Panc1 (cell line): ENCODE data around the gene NOX4. TPM values are rescaled to one million over a fixed set of nuclear protein-coding genes. Genes with fewer than 3 reads are reported as not detected.

Experiments
- ATAC-seq: fragments of 200-7000 bp; cut with Tn5 transposase; 2 replicates; pipeline ENCODE4 v1.9.1; 2020; ENCODE audit warnings: mild to moderate bottlenecking, moderate library complexity
- BruUV-seq: library from RNA; stranded (reverse); fragments of 400-500 nt; replicated peaks from 2 replicates; lab custom pipeline; 2021; lab: Mats Ljungman, UMichigan
- CTCF ChIA-PET: fragments of 300-600 bp; sonication (Branson Sonifier 250); formaldehyde crosslinking; loops from one replicate; lab custom pipeline; 2022; ENCODE audit warnings: antibody characterized with exemption; lab: Charles Lee
- POLR2A ChIA-PET: fragments of 300-600 bp; sonication (Branson Sonifier 250); formaldehyde crosslinking; loops from one replicate; lab custom pipeline; 2022; ENCODE audit warnings: antibody characterized with exemption; lab: Charles Lee
- DNase-seq: peaks from one replicate; pipeline ENCODE4 v3.0.0-alpha.2; 2010; ENCODE audit warnings: low read depth, low spot score
- H3K27ac ChIP-seq: 2 replicates; pipeline ENCODE4 v1.5.1; 2011; ENCODE audit warnings: mild to moderate bottlenecking, low read length, inconsistent platforms
- H3K27me3 ChIP-seq: fragments of 200-500 bp; sonication (Bioruptor generic); 2 replicates; pipeline ENCODE4 v1.6.0; 2014; ENCODE audit warnings: low read length, inconsistent platforms; ENCODE audit not compliant: control insufficient read depth, insufficient read depth
- H3K36me3 ChIP-seq: fragments of 200-500 bp; sonication (Bioruptor generic); 2 replicates; pipeline ENCODE4 v1.5.1; 2014; ENCODE audit warnings: inconsistent platforms, mild to moderate bottlenecking, low read length, moderate library complexity; ENCODE audit not compliant: control insufficient read depth, insufficient read depth
- H3K4me1 ChIP-seq: 2 replicates; pipeline ENCODE4 v1.5.1; 2011; ENCODE audit warnings: inconsistent platforms, mild to moderate bottlenecking, low read length, moderate library complexity; ENCODE audit not compliant: control insufficient read depth, insufficient read depth
- H3K4me3 ChIP-seq, 2 experiments: 2 replicates each; pipeline ENCODE4 v1.5.1; 2011 to 2012; ENCODE audit warnings: low read depth in 2 of 2, low read length in 2 of 2, mild to moderate bottlenecking in 2 of 2, inconsistent platforms in 1 of 2, moderate library complexity in 1 of 2
- H3K9me3 ChIP-seq: fragments of 200-500 bp; sonication (Bioruptor generic); 2 replicates; pipeline ENCODE4 v1.5.1; 2014; ENCODE audit warnings: low read depth, mild to moderate bottlenecking, inconsistent platforms, low read length, moderate library complexity; ENCODE audit not compliant: control insufficient read depth, insufficient read depth
- CTCF ChIP-seq: fragments of 450-650 bp; IDR thresholded peaks from 2 replicates; pipeline ENCODE4 v1.5.1; 2017; ENCODE audit warnings: mild to moderate bottlenecking
- POLR2AphosphoS5 ChIP-seq: IDR thresholded peaks from 2 replicates; pipeline ENCODE4 v1.6.1; 2012; ENCODE audit warnings: mild to moderate bottlenecking, low read depth, low read length, moderate library complexity
- REST ChIP-seq, 2 experiments: IDR thresholded peaks; 2 replicates each; pipeline ENCODE4 v1.6.1; 2011 to 2012; ENCODE audit warnings: low read depth in 2 of 2, control low read depth in 1 of 2, low read length in 1 of 2, mild to moderate bottlenecking in 1 of 2, moderate library complexity in 1 of 2; ENCODE audit not compliant: insufficient read depth in 1 of 2
- SIN3A ChIP-seq: IDR thresholded peaks from 2 replicates; pipeline ENCODE4 v1.6.1; 2012; ENCODE audit warnings: low read depth, mild to moderate bottlenecking, low read length, moderate library complexity, borderline replicate concordance; ENCODE audit not compliant: insufficient read depth
- TCF7L2 ChIP-seq: IDR thresholded peaks from 2 replicates; pipeline ENCODE4 v1.6.1; 2011; ENCODE audit warnings: mild to moderate bottlenecking, low read depth, low read length, inconsistent platforms
- in situ Hi-C: cut with HindIII; loops from 2 replicates; pipeline ENCODE4 v1.10.0; 2016; ENCODE audit warnings: low sequenced_read_pairs, low pct_unique_long_range_greater_than_20kb
- intact Hi-C: fragments of 100-400 bp; cut with micrococcal nuclease; formaldehyde crosslinking; loops from one replicate; pipeline ENCODE4 v1.10.0; 2022; ENCODE audit not compliant: unreplicated experiment
- total RNA-seq: library from RNA; stranded (reverse); gene quantifications from one replicate; pipeline ENCODE4 v1.2.1, GENCODE V29; 2021; ENCODE audit not compliant: unreplicated experiment

NOX4 gene
- total RNA-seq, 1 experiment from 2014 or later = not detected

- DNase-seq = no peak
- Histone ChIP-seq H3K27me3 (no peaks in the 10 kb centered on the region), H3K4me1 (no peaks in the 10 kb centered on the region), H3K4me3 (no peak overlapping the region), H3K36me3 (no peaks in the 10 kb centered on the region), H3K27ac (no peak overlapping the region), H3K9me3 (no peaks in the 10 kb centered on the region)
- intact Hi-C loops = no loop called here
- CTCF ChIA-PET = no interaction called here
- in situ Hi-C loops = no loop called here
- BruUV-seq = no TSS peak
- ATAC-seq = no peak
- TF ChIP-seq TCF7L2 = no peak
- TF ChIP-seq REST (IDR thresholded peaks at IDR 0.05; ENCODE audit: insufficient read depth in 1 of 2, low read depth in 2 of 2, low read length in 1 of 2) = no peak
- TF ChIP-seq CTCF = no peak
- no peak for TF ChIP-seq POLR2AphosphoS5
- no peak for TF ChIP-seq SIN3A
- POLR2A ChIA-PET = no interaction called here
These were observed 11.1 kb upstream of the NOX4 start for GRCh38 chr11:89502301-89502700.

- TF ChIP-seq TCF7L2 (no peak), POLR2AphosphoS5 (no peak), REST (IDR thresholded peaks at IDR 0.05; ENCODE audit: insufficient read depth in 1 of 2, low read depth in 2 of 2, low read length in 1 of 2) (no peak), CTCF (no peak), SIN3A (no peak)
- H3K36me3 ChIP-seq = no peaks in the 10 kb centered on the region
- no TSS peak for BruUV-seq
- no peak for DNase-seq
- ChIA-PET CTCF (no interaction called here), POLR2A (no interaction called here)
- no peaks in the 10 kb centered on the region for H3K27me3 ChIP-seq
- no peak for ATAC-seq
- intact Hi-C loops = no loop called here
- in situ Hi-C loops = no loop called here
- no peak overlapping the region for H3K4me3 ChIP-seq
- no peak overlapping the region for H3K27ac ChIP-seq
- H3K4me1 ChIP-seq = no peaks in the 10 kb centered on the region
- H3K9me3 ChIP-seq = no peaks in the 10 kb centered on the region
These were observed 9.2 kb upstream of the NOX4 start for GRCh38 chr11:89500336-89500735.
